Neural progenitor cell (in vitro differentiated cells): Measurements from ENCODE around the gene PPP2R5C.

Source experiments
- EZH2 ChIP-seq: fragments of 200-600 bp; sonication (generic); IDR thresholded peaks from 2 replicates; pipeline ENCODE4 v1.6.1; 2017; ENCODE audit warnings: antibody characterized with exemption, mild to moderate bottlenecking, moderate library complexity
- EZH2phosphoT487 ChIP-seq: fragments of 200-600 bp; sonication (generic); IDR thresholded peaks from 2 replicates; pipeline ENCODE4 v1.6.1; 2017; ENCODE audit warnings: antibody characterized with exemption
- TF ChIP-seq, protein P1 (sequence below): fragments of 200-600 bp; sonication (generic); IDR thresholded peaks from 2 replicates; pipeline ENCODE4 v1.5.1; 2017; ENCODE audit warnings: antibody characterized with exemption, mild to moderate bottlenecking

DNA sequence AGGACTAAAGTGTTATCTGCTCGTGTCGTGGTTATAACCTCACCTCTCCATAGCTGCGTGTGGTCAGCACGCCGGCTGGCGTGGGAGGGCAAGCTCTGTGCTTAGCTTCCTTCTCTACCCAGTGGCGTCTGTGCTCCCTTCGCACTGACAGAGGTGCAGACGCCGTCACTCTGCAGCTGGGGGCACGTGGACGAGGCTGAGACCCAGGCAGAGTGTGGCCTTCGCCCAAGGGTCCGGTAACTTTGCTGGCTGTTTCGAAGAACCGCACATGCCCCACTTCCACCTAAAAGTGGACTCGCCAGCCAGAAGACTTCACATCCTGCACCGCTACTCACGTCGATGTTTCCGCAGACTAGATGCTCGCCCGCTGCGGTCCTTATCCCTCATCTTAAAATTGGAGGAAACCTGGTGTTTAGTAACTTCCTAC lies 166.9 kb downstream of the PPP2R5C start:
- TF ChIP-seq EZH2 (no peak), EZH2phosphoT487 (no peak)
- TF ChIP-seq, protein P1, sequence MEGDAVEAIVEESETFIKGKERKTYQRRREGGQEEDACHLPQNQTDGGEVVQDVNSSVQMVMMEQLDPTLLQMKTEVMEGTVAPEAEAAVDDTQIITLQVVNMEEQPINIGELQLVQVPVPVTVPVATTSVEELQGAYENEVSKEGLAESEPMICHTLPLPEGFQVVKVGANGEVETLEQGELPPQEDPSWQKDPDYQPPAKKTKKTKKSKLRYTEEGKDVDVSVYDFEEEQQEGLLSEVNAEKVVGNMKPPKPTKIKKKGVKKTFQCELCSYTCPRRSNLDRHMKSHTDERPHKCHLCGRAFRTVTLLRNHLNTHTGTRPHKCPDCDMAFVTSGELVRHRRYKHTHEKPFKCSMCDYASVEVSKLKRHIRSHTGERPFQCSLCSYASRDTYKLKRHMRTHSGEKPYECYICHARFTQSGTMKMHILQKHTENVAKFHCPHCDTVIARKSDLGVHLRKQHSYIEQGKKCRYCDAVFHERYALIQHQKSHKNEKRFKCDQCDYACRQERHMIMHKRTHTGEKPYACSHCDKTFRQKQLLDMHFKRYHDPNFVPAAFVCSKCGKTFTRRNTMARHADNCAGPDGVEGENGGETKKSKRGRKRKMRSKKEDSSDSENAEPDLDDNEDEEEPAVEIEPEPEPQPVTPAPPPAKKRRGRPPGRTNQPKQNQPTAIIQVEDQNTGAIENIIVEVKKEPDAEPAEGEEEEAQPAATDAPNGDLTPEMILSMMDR = no peak
